ENCODE results near the gene LAMA5. TPM values are rescaled to one million over a fixed set of nuclear protein-coding genes. Genes with fewer than 3 reads are reported as not detected.
A peak's percentile ranks its signal among the peaks of the same experiment; 100 is the strongest.

LAMA5 gene
- total and polyA plus RNA-seq, 2 experiments from 2014 or later: 201 to 298 TPM

GRCh38 chr20:62304331-62305148 is 62.6 kb downstream of the LAMA5 start:
- no peak for ATAC-seq
- Histone ChIP-seq H3K27me3 (ENCODE audit: insufficient read depth) (no peaks in the 10 kb centered on the region), H3K4me2 (peak overlapping the region; percentile 96), H2AFZ (no peak overlapping the region), H3K27ac (ENCODE audit: low read depth) (peak overlapping the region; percentile 84), H3K4me3 (peak overlapping the region; percentile 94), H3K4me1 (ENCODE audit: insufficient read depth) (peaks cover 14% of the 10 kb centered on the region; the same call in 1 of the 2 replicates), H4K20me1 (replicated peaks; ENCODE audit: insufficient read depth) (peaks cover 16% of the 10 kb centered on the region), H3K79me2 (replicated peaks; ENCODE audit: insufficient read depth) (peaks cover 32% of the 10 kb centered on the region), H3K9me2 (ENCODE audit: insufficient read depth) (no peaks in the 10 kb centered on the region), H3K36me3 (ENCODE audit: insufficient read depth) (peaks cover 21% of the 10 kb centered on the region; the same call in 1 of the 2 replicates), H3F3A (replicated peaks; ENCODE audit: low read depth) (peaks cover 54% of the 10 kb centered on the region)
- DNase-seq (ENCODE audit: low spot score): no peak
- Mint-ChIP-seq H3K27me3 (ENCODE audit: insufficient read depth, low read depth, poor library complexity) (peaks cover 25% of the 10 kb centered on the region), H3K9me3 (peaks cover 6% of the 10 kb centered on the region; the same call in 2 of the 3 replicates), H3K27ac (peak overlapping the region; percentile 86), H3K36me3 (ENCODE audit: low read depth) (peaks cover 57% of the 10 kb centered on the region), H3K4me3 (peak overlapping the region; percentile 95), H3K4me1 (peaks cover 19% of the 10 kb centered on the region)
- TF ChIP-seq NANOG (IDR thresholded peaks at IDR 0.05; ENCODE audit: borderline replicate concordance) (no peak), STAT1 (IDR thresholded peaks at IDR 0.05; ENCODE audit: unreplicated experiment) (no peak), JUNB (IDR thresholded peaks at IDR 0.05; ENCODE audit: unreplicated experiment) (no peak)

- H3K9me3 Mint-ChIP-seq: peaks cover 6% of the 10 kb centered on the region; the same call in 2 of the 3 replicates
- ATAC-seq (no peak), DNase-seq (ENCODE audit: low spot score) (no peak)
- peak overlapping the region; percentile 95 for H3K4me3 Mint-ChIP-seq
- peaks cover 19% of the 10 kb centered on the region for H3K4me1 Mint-ChIP-seq
- Histone ChIP-seq H3K4me3 (peak overlapping the region; percentile 94), H2AFZ (no peak overlapping the region), H4K20me1 (replicated peaks; ENCODE audit: insufficient read depth) (peaks cover 16% of the 10 kb centered on the region), H3K36me3 (ENCODE audit: insufficient read depth) (peaks cover 14% of the 10 kb centered on the region; the same call in 1 of the 2 replicates), H3K27me3 (ENCODE audit: insufficient read depth) (no peaks in the 10 kb centered on the region), H3K27ac (ENCODE audit: low read depth) (no peak overlapping the region), H3K79me2 (replicated peaks; ENCODE audit: insufficient read depth) (peaks cover 32% of the 10 kb centered on the region), H3F3A (replicated peaks; ENCODE audit: low read depth) (peaks cover 48% of the 10 kb centered on the region), H3K4me1 (ENCODE audit: insufficient read depth) (peaks cover 14% of the 10 kb centered on the region; the same call in 1 of the 2 replicates), H3K9me2 (ENCODE audit: insufficient read depth) (no peaks in the 10 kb centered on the region), H3K4me2 (peak overlapping the region; percentile 96)
- H3K36me3 Mint-ChIP-seq (ENCODE audit: low read depth): peaks cover 51% of the 10 kb centered on the region
- peak overlapping the region; percentile 86 for H3K27ac Mint-ChIP-seq
- H3K27me3 Mint-ChIP-seq (ENCODE audit: insufficient read depth, low read depth, poor library complexity): peaks cover 25% of the 10 kb centered on the region
- TF ChIP-seq JUNB (IDR thresholded peaks at IDR 0.05; ENCODE audit: unreplicated experiment) (no peak), POLR2AphosphoS5 (IDR thresholded peaks at IDR 0.05; ENCODE audit: low read depth) (no peak), EZH2 (IDR thresholded peaks at IDR 0.05; ENCODE audit: low read depth, unreplicated experiment) (no peak), NANOG (IDR thresholded peaks at IDR 0.05; ENCODE audit: borderline replicate concordance) (no peak), STAT1 (IDR thresholded peaks at IDR 0.05; ENCODE audit: unreplicated experiment) (no peak), CTCF (conservative IDR thresholded peaks at IDR 0.05; ENCODE audit: low read depth in 2 of 2) (no peak), ZNF331 (CRISPR knock-in tag; IDR thresholded peaks at IDR 0.05; ENCODE audit: low read depth) (no peak), REST (IDR thresholded peaks at IDR 0.05; ENCODE audit: unreplicated experiment) (no peak), EZH2phosphoT487 (IDR thresholded peaks at IDR 0.05; ENCODE audit: unreplicated experiment) (no peak), ZNF114 (CRISPR knock-in tag; IDR thresholded peaks at IDR 0.05) (no peak)
Measured at GRCh38 chr20:62303340-62304226, 63.5 kb downstream of the LAMA5 start.

All from GM23338 (cell line).